Upper lobe of left lung (tissue), 6 donors: ENCODE results near the gene SHE. TPM values are rescaled to one million over a fixed set of nuclear protein-coding genes. Genes with fewer than 3 reads are reported as not detected.

Experiments
- ATAC-seq, 2 donors: fragments of 200-7000 bp; cut with Tn5 transposase; one replicate each; pipeline ENCODE4 v1.9.1; 2022; ENCODE audit warnings: mild to moderate bottlenecking in 2 of 2, moderate library complexity in 2 of 2; ENCODE audit not compliant: low FRiP score in 2 of 2
- DNase-seq, 2 donors: peaks; one replicate each; pipeline ENCODE4 v3.0.0-alpha.2; 2019 to 2020
- H3K27ac ChIP-seq, 4 donors: fragments of 200-600 bp; sonication (generic); one replicate each; pipeline ENCODE4 v1.5.1; 2016 to 2019
- H3K27me3 ChIP-seq, 4 donors: fragments of 200-600 bp; sonication (generic); one replicate each; pipeline ENCODE4 v1.5.1; 2017 to 2019
- H3K36me3 ChIP-seq, 4 donors: fragments of 200-600 bp; sonication (generic); one replicate each; pipeline ENCODE4 v1.5.1; 2016 to 2019
- H3K4me1 ChIP-seq, 4 donors: fragments of 200-600 bp; sonication (generic); one replicate each; pipeline ENCODE4 v1.5.1; 2018 to 2019
- H3K4me3 ChIP-seq, 4 donors: fragments of 200-600 bp; sonication (generic); one replicate each; pipeline ENCODE4 v1.5.1; 2017 to 2019; ENCODE audit warnings: mild to moderate bottlenecking in 2 of 4, moderate library complexity in 1 of 4
- H3K9me3 ChIP-seq, 4 donors: fragments of 200-600 bp; sonication (generic); one replicate each; pipeline ENCODE4 v1.5.1; 2018 to 2019
- EP300 ChIP-seq, 4 donors: sonication (generic); formaldehyde crosslinking; IDR thresholded peaks; one replicate each; pipeline ENCODE4 v1.5.1; 2017; ENCODE audit warnings: antibody characterized with exemption in 4 of 4, control low read depth in 2 of 4
- POLR2A ChIP-seq, 4 donors: fragments of 450-650 bp; IDR thresholded peaks; one replicate each; pipeline ENCODE4 v1.5.1; 2016 to 2017; ENCODE audit warnings: antibody characterized with exemption in 4 of 4, mild to moderate bottlenecking in 2 of 4
- POLR2AphosphoS5 ChIP-seq, 2 donors: sonication (generic); formaldehyde crosslinking; IDR thresholded peaks; one replicate each; pipeline ENCODE4 v1.5.1; 2017; ENCODE audit warnings: antibody characterized with exemption in 2 of 2
- WGBS, 2 donors: methylation state at CpG; one replicate each; pipeline ENCODE4 v1.1.5; 2017 to 2018; 5-methylcytosine and 5-hydroxymethylcytosine counted together
- total RNA-seq, 6 donors: library from RNA; depleted of rRNA in 4 of 6; stranded (reverse); fragments of >200 nt in 4 of 6; gene quantifications; one replicate each; pipeline versions ENCODE4 v1.1.0 to v1.2.1, GENCODE V29; 2016 to 2021
- TF ChIP-seq, protein P1 (sequence below), 6 experiments: fragments of 450-650 bp in 4 of 6; fragments of 200-600 bp in 2 of 6; sonication (generic) in 2 of 6; IDR thresholded peaks; one replicate each; pipeline ENCODE4 v1.5.1; 2016 to 2019; ENCODE audit warnings: antibody characterized with exemption in 6 of 6
- donor health status: DM: no; HTN: no; CAD: no; lungs with moderate emphysema.
- donor health status: DM: no; HTN: yes; CAD: no; lungs with severe emphysema.

SHE gene
- total RNA-seq, 6 donors from 2014 or later = 25.8 to 55.4 (median 29.5) TPM

DNA sequence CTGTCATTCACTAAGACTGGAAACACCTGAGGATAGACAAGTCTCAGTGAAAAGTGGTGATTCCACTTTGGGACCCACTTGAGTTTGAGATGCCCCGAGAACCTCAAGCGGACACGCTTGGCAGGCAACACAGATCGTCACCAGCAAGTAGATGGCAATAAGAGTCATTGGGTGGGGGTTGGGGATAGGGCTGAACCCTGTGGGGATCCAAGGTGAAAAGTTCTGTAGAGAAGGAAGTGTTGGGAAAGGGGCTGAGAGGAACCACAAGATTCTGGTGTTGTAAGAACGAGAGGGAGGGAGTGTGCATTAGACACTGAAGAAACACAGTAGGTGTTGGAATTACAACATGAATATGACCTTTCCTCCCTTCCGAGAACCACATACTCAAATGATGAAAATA lies 45.6 kb downstream of the SHE start:
- H3K4me1 ChIP-seq = peaks cover 10 to 24% (median 17%) of the 10 kb centered on the region in 4 donors
- DNase-seq = peak in 1 of 2 donors; percentile 60
- no peaks in the 10 kb centered on the region for H3K27me3 ChIP-seq
- H3K4me3 ChIP-seq = no peak overlapping the region
- H3K27ac ChIP-seq = peak overlapping the region in 3 of 4 donors; percentile 52 to 74 (median 71)
- WGBS, 2 donors = 77 to 82% methylated on average over 6 of the region's 6 CpGs
- H3K36me3 ChIP-seq = peaks cover 5 to 35% (median 30%) of the 10 kb centered on the region in 4 donors
- TF ChIP-seq EP300 (IDR thresholded peaks at IDR 0.05) = no peak
- no peak for TF ChIP-seq POLR2A (IDR thresholded peaks at IDR 0.05)
- TF ChIP-seq POLR2AphosphoS5 (IDR thresholded peaks at IDR 0.05) = peak; percentile 18 to 29
- TF ChIP-seq, protein P1, sequence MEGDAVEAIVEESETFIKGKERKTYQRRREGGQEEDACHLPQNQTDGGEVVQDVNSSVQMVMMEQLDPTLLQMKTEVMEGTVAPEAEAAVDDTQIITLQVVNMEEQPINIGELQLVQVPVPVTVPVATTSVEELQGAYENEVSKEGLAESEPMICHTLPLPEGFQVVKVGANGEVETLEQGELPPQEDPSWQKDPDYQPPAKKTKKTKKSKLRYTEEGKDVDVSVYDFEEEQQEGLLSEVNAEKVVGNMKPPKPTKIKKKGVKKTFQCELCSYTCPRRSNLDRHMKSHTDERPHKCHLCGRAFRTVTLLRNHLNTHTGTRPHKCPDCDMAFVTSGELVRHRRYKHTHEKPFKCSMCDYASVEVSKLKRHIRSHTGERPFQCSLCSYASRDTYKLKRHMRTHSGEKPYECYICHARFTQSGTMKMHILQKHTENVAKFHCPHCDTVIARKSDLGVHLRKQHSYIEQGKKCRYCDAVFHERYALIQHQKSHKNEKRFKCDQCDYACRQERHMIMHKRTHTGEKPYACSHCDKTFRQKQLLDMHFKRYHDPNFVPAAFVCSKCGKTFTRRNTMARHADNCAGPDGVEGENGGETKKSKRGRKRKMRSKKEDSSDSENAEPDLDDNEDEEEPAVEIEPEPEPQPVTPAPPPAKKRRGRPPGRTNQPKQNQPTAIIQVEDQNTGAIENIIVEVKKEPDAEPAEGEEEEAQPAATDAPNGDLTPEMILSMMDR (IDR thresholded peaks at IDR 0.05) = no peak
- no peaks in the 10 kb centered on the region for H3K9me3 ChIP-seq
- ATAC-seq = peak; percentile 39 to 42

DNA sequence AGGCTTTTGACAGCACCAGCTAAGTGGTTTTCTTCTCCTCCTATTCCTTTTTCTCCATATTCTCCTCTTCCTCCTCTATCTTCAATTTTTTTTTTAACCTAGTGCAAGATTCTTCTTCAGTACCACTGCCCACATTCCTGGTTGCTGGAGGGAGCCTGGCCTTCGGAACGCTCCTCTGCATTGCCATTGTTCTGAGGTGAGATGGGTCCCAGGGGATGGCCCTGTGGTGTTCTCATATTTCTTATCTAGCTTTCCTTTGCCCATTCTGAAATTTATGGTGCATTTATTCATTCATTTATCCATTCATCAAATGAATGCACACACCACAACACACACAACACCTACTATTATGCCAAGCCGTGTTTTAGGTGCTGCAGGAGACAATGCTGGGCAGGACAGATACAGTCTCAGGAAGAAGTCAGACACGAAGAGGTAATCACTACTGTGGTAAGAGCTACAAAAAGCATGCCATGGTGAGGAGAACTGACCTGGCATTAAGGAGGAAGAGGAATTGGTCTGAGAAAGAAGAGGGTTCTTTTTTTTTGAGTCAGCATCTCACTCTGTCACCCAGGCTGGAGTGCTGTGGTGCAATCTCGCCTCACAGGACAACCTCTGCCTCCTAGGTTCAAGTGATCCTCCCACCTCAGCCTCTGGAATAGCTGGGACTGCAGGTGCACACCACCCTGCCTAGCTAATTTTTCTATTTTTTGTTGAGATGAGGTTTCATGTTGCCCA lies 47.7 kb downstream of the SHE start:
- H3K27me3 ChIP-seq = no peaks in the 10 kb centered on the region
- WGBS, 2 donors = 82 to 86% methylated on average over 5 of the region's 5 CpGs
- no peak overlapping the region for H3K4me3 ChIP-seq
- no peaks in the 10 kb centered on the region for H3K9me3 ChIP-seq
- TF ChIP-seq EP300 (IDR thresholded peaks at IDR 0.05) (no peak), POLR2AphosphoS5 (IDR thresholded peaks at IDR 0.05) (no peak), POLR2A (IDR thresholded peaks at IDR 0.05) (no peak)
- TF ChIP-seq, protein P1 (IDR thresholded peaks at IDR 0.05) = no peak
- peaks cover 5 to 46% (median 36%) of the 10 kb centered on the region in 4 donors for H3K36me3 ChIP-seq
- peak overlapping the region in 2 of 4 donors; percentile 49 to 74 for H3K27ac ChIP-seq
- DNase-seq (peak in 1 of 2 donors; percentile 51), ATAC-seq (peak in 1 of 2 donors; percentile 28)
- peaks cover 9 to 24% (median 17%) of the 10 kb centered on the region in 4 donors for H3K4me1 ChIP-seq

DNA sequence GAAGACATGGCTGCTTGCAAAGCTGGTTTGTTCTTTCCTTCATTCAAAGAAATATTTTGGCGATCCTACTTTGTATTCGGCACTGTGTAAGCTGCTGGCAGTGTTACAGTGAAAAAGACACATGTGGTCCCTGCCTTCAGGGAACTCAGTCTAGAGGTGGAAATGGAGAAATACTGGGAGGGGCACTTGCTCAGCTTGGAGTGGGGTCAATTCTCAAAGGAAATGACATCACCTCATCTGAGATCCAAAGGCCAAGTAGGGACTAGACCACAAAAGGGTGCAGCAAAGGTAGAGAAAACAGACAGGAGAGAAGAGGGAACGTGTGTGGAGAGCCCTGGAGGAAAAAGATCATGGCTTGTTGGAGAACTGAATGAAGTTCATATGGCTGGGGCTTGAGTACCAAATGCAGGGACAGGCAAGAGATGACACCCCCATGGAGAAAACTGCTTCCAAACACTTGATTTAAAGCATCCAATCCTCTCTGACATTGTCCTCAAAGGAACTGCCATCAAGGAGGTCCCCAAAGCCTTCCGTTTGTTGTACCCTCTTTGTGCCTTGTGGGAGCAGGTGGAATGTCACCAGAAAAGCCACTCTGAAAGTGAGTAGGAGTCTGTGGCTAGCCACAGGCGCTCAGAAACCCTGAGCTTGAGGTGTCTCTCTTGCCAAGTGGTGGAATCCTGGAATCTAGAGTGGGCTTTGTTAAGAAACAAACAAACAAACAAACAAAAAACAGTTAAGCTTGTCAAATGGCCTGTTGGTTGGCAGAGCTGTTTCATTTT lies 48.4 kb downstream of the SHE start:
- TF ChIP-seq POLR2AphosphoS5 (IDR thresholded peaks at IDR 0.05) (no peak), POLR2A (IDR thresholded peaks at IDR 0.05) (no peak), EP300 (IDR thresholded peaks at IDR 0.05) (no peak)
- TF ChIP-seq, protein P1 (IDR thresholded peaks at IDR 0.05) = no peak
- WGBS, 2 donors = 35 to 55% methylated on average over 5 of the region's 5 CpGs
- Histone ChIP-seq H3K4me3 (no peak overlapping the region), H3K9me3 (no peaks in the 10 kb centered on the region), H3K4me1 (peaks cover 9 to 24% (median 17%) of the 10 kb centered on the region in 4 donors), H3K36me3 (peaks cover 6 to 45% (median 39%) of the 10 kb centered on the region in 4 donors), H3K27ac (peak overlapping the region; percentile 3 to 74 (median 48)), H3K27me3 (no peaks in the 10 kb centered on the region)
- DNase-seq (peak in 1 of 2 donors; percentile 61), ATAC-seq (peak in 1 of 2 donors; percentile 76)

DNA sequence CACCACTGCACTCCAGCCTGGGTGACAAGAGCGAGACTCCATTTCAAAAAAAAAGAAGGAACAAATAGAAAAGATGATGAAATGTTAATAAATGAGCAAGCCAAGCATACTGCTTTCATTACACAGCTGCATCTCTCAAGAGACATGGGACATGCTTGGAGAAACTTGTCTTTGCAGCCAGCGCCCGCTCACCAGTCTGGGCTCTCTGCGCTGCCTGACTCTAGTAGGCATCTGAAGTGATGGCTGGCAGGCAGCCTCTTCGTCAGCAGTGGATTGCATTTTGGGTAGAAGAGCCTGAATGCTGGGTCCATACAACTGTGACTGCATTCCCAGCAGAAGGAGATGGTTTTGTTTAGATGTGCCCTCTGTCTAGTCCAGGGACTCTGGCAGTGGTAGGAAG lies 49.1 kb downstream of the SHE start:
- 74 to 86% methylated on average over 5 of the region's 5 CpGs for WGBS, 2 donors
- H3K36me3 ChIP-seq = peaks cover 10 to 51% (median 40%) of the 10 kb centered on the region in 4 donors
- peak overlapping the region; percentile 3 to 74 (median 48) for H3K27ac ChIP-seq
- ATAC-seq (peak in 1 of 2 donors; percentile 31), DNase-seq (no peak)
- peaks cover 9 to 24% (median 17%) of the 10 kb centered on the region in 4 donors for H3K4me1 ChIP-seq
- no peaks in the 10 kb centered on the region for H3K9me3 ChIP-seq
- no peaks in the 10 kb centered on the region for H3K27me3 ChIP-seq
- no peak overlapping the region for H3K4me3 ChIP-seq
- TF ChIP-seq EP300 (IDR thresholded peaks at IDR 0.05) = no peak
- TF ChIP-seq POLR2AphosphoS5 (IDR thresholded peaks at IDR 0.05) = no peak
- TF ChIP-seq, protein P1 (IDR thresholded peaks at IDR 0.05) = no peak
